ENCODE data around the gene UBE2R2.
A peak's percentile ranks its signal among the peaks of the same experiment; 100 is the strongest.

- TF ChIP-seq EZH2 (IDR thresholded peaks at IDR 0.05; ENCODE audit: borderline replicate concordance, low read depth, low read length, severe bottlenecking) (no peak), CTCF (IDR thresholded peaks at IDR 0.05; ENCODE audit: borderline replicate concordance, extremely low read depth, low read length, poor library complexity, severe bottlenecking) (peak; percentile 44)
Measured at GRCh38 chr9:33852216-33852826, 35.4 kb downstream of the UBE2R2 start.
